Kasumi-1 (cell line): Measurements from ENCODE around the gene TBCD.

Experiments
- DNase-seq, 2 experiments: peaks; one replicate each; lab custom pipeline; 2025; lab: John Stamatoyannopoulos, UW

The TBCD gene

GRCh38 chr17:82888583-82889495 lies 137.0 kb downstream of the TBCD start:
- DNase-seq = no peak

GRCh38 chr17:82889496-82890338 lies 137.9 kb downstream of the TBCD start:
- DNase-seq = no peak

GRCh38 chr17:82890339-82890730 lies 138.5 kb downstream of the TBCD start:
- no peak for DNase-seq

GRCh38 chr17:82890926-82891678 lies 139.2 kb downstream of the TBCD start:
- no peak for DNase-seq

- DNase-seq = no peak
These were observed 140.0 kb downstream of the TBCD start for GRCh38 chr17:82891911-82892310.

GRCh38 chr17:82892899-82893565 lies 141.2 kb downstream of the TBCD start:
- no peak for DNase-seq

GRCh38 chr17:82893779-82894178 lies 141.9 kb downstream of the TBCD start:
- no peak for DNase-seq

- no peak for DNase-seq
These were observed 142.5 kb downstream of the TBCD start for GRCh38 chr17:82894389-82894788.

GRCh38 chr17:82895087-82895486 lies 143.2 kb downstream of the TBCD start:
- no peak for DNase-seq

- DNase-seq = no peak
These were observed 144.5 kb downstream of the TBCD start for GRCh38 chr17:82896071-82897000.

GRCh38 chr17:82897514-82898249 lies 145.8 kb downstream of the TBCD start:
- no peak for DNase-seq

GRCh38 chr17:82898976-82899514 lies 147.2 kb downstream of the TBCD start:
- no peak for DNase-seq

GRCh38 chr17:82899941-82900340 lies 148.1 kb downstream of the TBCD start:
- DNase-seq = no peak

- no peak for DNase-seq
These were observed 148.9 kb downstream of the TBCD start for GRCh38 chr17:82900741-82901140.

- DNase-seq = no peak
These were observed 149.5 kb downstream of the TBCD start for GRCh38 chr17:82901356-82901755.

- no peak for DNase-seq
These were observed 150.0 kb downstream of the TBCD start for GRCh38 chr17:82901856-82902255.

- no peak for DNase-seq
These were observed 151.4 kb downstream of the TBCD start for GRCh38 chr17:82902972-82903874.

- DNase-seq = no peak
These were observed 153.3 kb downstream of the TBCD start for GRCh38 chr17:82905130-82905529.
